ENCODE results near the gene WWOX.

Gene WWOX

DNA sequence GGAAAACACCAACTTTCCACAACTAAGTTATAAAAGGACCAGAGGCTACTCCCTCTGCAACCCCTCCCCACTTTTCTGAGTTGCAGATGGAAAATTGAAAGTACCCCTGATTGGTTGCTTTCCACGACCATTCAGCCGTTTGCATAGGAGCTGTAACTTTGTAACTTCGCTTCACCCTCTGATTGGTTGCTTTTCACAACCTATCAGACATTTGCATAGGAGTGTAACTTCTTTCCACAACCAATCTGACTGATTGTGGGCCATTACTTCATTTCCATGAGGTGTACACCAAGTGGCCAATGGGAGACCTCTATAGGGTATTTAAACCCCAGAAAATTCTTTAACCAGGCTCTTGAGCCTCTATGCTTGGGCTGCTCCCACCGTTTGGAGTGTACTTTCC is 644.1 kb downstream of the WWOX start:
- no peak for DNase-seq
- no peak overlapping the region for H3K27ac ChIP-seq (ENCODE audit: low read length)
- H3K4me3 ChIP-seq (ENCODE audit: low read depth in 1 of 2, low read length in 2 of 2): no peak overlapping the region
- no peaks in the 10 kb centered on the region for H4K20me1 ChIP-seq (ENCODE audit: insufficient read depth, low read length)
- H3K79me2 ChIP-seq (ENCODE audit: insufficient read depth, low read length): no peaks in the 10 kb centered on the region
- no peaks in the 10 kb centered on the region for H3K9me3 ChIP-seq (ENCODE audit: insufficient read depth, low read length, severe bottlenecking)
- H3K4me1 ChIP-seq (ENCODE audit: insufficient read depth, low read length): no peaks in the 10 kb centered on the region; the same call in 1 of the 2 replicates
- TF ChIP-seq EZH2 (IDR thresholded peaks at IDR 0.05; ENCODE audit: borderline replicate concordance, low read depth, low read length, severe bottlenecking): no peak
- H3K9ac ChIP-seq (ENCODE audit: low read depth, low read length): no peak overlapping the region
- ATAC-seq (ENCODE audit: insufficient read depth, low read depth): no peak
- H3K36me3 ChIP-seq (ENCODE audit: insufficient read depth, low read length): no peaks in the 10 kb centered on the region
- no peaks in the 10 kb centered on the region for H3K27me3 ChIP-seq (ENCODE audit: insufficient read depth, low read length, poor library complexity)
- no peak overlapping the region for H2AFZ ChIP-seq (ENCODE audit: low read depth, low read length)
- no peak overlapping the region for H3K4me2 ChIP-seq (ENCODE audit: insufficient read depth, low read length)

DNA sequence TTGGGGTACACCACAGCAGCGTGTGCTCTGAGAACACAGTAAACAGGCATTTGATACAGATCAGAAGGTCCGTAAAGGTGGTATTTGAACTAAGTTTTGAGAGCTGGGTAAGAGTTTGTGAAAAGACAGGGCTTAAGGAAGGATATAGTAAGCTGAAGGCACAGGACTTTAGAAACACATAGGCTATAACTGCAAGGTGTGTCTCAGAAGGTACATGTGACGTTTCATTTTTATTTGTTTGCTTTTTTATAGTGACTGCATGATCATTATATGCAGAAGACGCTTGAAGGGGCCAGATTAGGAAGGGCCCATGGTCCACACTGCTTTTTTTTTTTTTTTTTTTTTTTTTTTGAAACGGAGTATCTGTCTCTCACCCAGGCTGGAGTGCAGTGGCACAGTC is 644.6 kb downstream of the WWOX start:
- no peaks in the 10 kb centered on the region for H3K9me3 ChIP-seq (ENCODE audit: insufficient read depth, low read length, severe bottlenecking)
- DNase-seq: no peak

DNA sequence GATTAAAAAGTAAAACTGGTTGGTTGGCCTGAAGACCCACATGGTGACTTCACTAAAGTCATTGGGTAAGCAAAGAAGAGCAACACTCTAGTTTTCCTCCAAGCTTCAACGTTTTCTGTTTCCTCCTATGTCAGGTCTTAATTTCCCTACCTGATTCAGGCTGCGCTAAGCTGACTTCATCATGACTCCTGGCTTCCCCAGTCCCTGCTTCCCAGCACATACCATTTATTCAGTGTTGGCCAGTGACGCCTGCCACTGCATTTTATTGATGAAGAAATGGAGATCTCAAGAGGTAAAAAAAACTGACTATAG is 645.3 kb downstream of the WWOX start:
- DNase-seq (no peak), ATAC-seq (ENCODE audit: insufficient read depth, low read depth) (no peak)
- no peaks in the 10 kb centered on the region for H3K36me3 ChIP-seq (ENCODE audit: insufficient read depth, low read length)
- H3K27ac ChIP-seq (ENCODE audit: low read length): no peak overlapping the region
- TF ChIP-seq, protein P1, sequence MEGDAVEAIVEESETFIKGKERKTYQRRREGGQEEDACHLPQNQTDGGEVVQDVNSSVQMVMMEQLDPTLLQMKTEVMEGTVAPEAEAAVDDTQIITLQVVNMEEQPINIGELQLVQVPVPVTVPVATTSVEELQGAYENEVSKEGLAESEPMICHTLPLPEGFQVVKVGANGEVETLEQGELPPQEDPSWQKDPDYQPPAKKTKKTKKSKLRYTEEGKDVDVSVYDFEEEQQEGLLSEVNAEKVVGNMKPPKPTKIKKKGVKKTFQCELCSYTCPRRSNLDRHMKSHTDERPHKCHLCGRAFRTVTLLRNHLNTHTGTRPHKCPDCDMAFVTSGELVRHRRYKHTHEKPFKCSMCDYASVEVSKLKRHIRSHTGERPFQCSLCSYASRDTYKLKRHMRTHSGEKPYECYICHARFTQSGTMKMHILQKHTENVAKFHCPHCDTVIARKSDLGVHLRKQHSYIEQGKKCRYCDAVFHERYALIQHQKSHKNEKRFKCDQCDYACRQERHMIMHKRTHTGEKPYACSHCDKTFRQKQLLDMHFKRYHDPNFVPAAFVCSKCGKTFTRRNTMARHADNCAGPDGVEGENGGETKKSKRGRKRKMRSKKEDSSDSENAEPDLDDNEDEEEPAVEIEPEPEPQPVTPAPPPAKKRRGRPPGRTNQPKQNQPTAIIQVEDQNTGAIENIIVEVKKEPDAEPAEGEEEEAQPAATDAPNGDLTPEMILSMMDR (IDR thresholded peaks at IDR 0.05; ENCODE audit: borderline replicate concordance, extremely low read depth, low read length, poor library complexity, severe bottlenecking): no peak
- TF ChIP-seq EZH2 (IDR thresholded peaks at IDR 0.05; ENCODE audit: borderline replicate concordance, low read depth, low read length, severe bottlenecking): no peak
- H4K20me1 ChIP-seq (ENCODE audit: insufficient read depth, low read length): no peaks in the 10 kb centered on the region
- no peak overlapping the region for H3K9ac ChIP-seq (ENCODE audit: low read depth, low read length)
- no peak overlapping the region for H3K4me2 ChIP-seq (ENCODE audit: insufficient read depth, low read length)
- no peaks in the 10 kb centered on the region for H3K79me2 ChIP-seq (ENCODE audit: insufficient read depth, low read length)
- H2AFZ ChIP-seq (ENCODE audit: low read depth, low read length): no peak overlapping the region
- H3K27me3 ChIP-seq (ENCODE audit: insufficient read depth, low read length, poor library complexity): no peaks in the 10 kb centered on the region
- H3K4me3 ChIP-seq (ENCODE audit: low read depth in 1 of 2, low read length in 2 of 2): no peak overlapping the region
- H3K4me1 ChIP-seq (ENCODE audit: insufficient read depth, low read length): peaks cover 6% of the 10 kb centered on the region
- no peaks in the 10 kb centered on the region for H3K9me3 ChIP-seq (ENCODE audit: insufficient read depth, low read length, severe bottlenecking)

More for the DNA sequence above, 644.6 kb downstream of the WWOX start:
- no peak overlapping the region for H2AFZ ChIP-seq (ENCODE audit: low read depth, low read length)
- H3K27me3 ChIP-seq (ENCODE audit: insufficient read depth, low read length, poor library complexity): no peaks in the 10 kb centered on the region
- no peaks in the 10 kb centered on the region for H4K20me1 ChIP-seq (ENCODE audit: insufficient read depth, low read length)
- no peak overlapping the region for H3K4me2 ChIP-seq (ENCODE audit: insufficient read depth, low read length)
- no peak overlapping the region for H3K4me3 ChIP-seq (ENCODE audit: low read depth in 1 of 2, low read length in 2 of 2)
- no peaks in the 10 kb centered on the region for H3K79me2 ChIP-seq (ENCODE audit: insufficient read depth, low read length)
- H3K9ac ChIP-seq (ENCODE audit: low read depth, low read length): no peak overlapping the region
- no peaks in the 10 kb centered on the region; the same call in 1 of the 2 replicates for H3K4me1 ChIP-seq (ENCODE audit: insufficient read depth, low read length)
- ATAC-seq (ENCODE audit: insufficient read depth, low read depth): no peak
- H3K36me3 ChIP-seq (ENCODE audit: insufficient read depth, low read length): no peaks in the 10 kb centered on the region
- TF ChIP-seq, protein P1 (IDR thresholded peaks at IDR 0.05; ENCODE audit: borderline replicate concordance, extremely low read depth, low read length, poor library complexity, severe bottlenecking): no peak
- no peak overlapping the region for H3K27ac ChIP-seq (ENCODE audit: low read length)

DNA sequence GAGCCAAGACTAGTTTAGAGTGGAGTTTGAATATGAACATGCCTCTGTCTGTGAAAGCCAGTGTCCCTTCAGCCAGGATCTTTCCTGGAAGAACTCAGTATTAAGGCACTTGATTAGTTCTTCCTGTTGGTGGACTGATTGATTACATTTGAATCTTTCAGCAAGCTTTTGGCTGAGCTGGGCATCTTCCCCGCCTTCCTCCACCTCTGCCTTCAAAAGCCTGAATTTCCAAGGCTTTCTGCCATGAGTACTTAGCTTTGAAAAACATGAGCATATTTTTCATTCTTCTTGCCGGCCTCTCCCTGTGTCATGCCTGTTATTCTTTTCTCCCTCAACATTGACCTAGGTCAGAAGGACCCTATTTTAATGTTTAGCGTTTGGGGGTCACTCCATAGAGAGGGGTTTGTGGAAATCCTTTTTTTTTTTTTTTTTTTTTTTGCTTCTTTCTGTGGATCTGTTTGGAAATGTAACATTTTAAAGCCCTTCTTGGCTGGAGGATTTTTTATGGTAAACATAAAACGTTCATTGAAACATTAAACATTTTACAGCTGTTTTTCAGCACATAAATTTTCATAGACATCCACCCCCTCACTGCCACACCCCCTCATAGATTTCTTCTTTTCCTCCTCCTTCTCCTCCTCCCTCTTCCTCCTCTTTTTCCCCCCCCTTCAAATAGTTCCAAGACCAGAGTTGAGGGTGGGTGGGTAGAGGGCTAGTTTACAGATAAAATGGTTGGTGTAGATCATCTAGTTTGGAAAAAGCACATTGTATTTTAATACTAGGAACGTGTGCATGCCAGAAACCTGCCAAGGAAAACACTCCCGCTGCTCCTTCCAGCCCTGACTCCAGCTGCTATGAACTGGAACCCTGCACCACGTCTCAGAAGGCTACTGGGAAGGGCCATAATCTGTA is 645.9 kb downstream of the WWOX start:
- Histone ChIP-seq H3K9me3 (ENCODE audit: insufficient read depth, low read length, severe bottlenecking) (no peaks in the 10 kb centered on the region), H3K36me3 (ENCODE audit: insufficient read depth, low read length) (no peaks in the 10 kb centered on the region), H3K9ac (ENCODE audit: low read depth, low read length) (no peak overlapping the region), H3K4me3 (ENCODE audit: low read depth in 1 of 2, low read length in 2 of 2) (no peak overlapping the region), H3K4me2 (ENCODE audit: insufficient read depth, low read length) (no peak overlapping the region), H3K79me2 (ENCODE audit: insufficient read depth, low read length) (no peaks in the 10 kb centered on the region), H3K27me3 (ENCODE audit: insufficient read depth, low read length, poor library complexity) (no peaks in the 10 kb centered on the region), H3K4me1 (ENCODE audit: insufficient read depth, low read length) (peaks cover 13% of the 10 kb centered on the region), H4K20me1 (ENCODE audit: insufficient read depth, low read length) (no peaks in the 10 kb centered on the region), H2AFZ (ENCODE audit: low read depth, low read length) (no peak overlapping the region), H3K27ac (ENCODE audit: low read length) (no peak overlapping the region)
- DNase-seq: no peak
- ATAC-seq (ENCODE audit: insufficient read depth, low read depth): no peak
- TF ChIP-seq EZH2 (IDR thresholded peaks at IDR 0.05; ENCODE audit: borderline replicate concordance, low read depth, low read length, severe bottlenecking): no peak
